Measurements from ENCODE around the gene CLDN7.

GRCh38 chr17:7293159-7293558 is 30.9 kb upstream of the CLDN7 start:
- TF ChIP-seq POLR2AphosphoS5 (IDR thresholded peaks at IDR 0.05): peak in 1 of 3 donors; percentile 13
- no peak for TF ChIP-seq POLR2A (IDR thresholded peaks at IDR 0.05)
- TF ChIP-seq CTCF (IDR thresholded peaks at IDR 0.05): no peak
- no peak for TF ChIP-seq EP300 (IDR thresholded peaks at IDR 0.05)
